ENCODE data around the gene PRKN.

The PRKN gene

GRCh38 chr6:162292915-162293314, 434.7 kb downstream of the PRKN start:
- Histone ChIP-seq H3K4me1 (ENCODE audit: control insufficient read depth in 1 of 2, insufficient read depth in 2 of 2, low read length in 2 of 2) (no peaks in the 10 kb centered on the region), H3K36me3 (ENCODE audit: control insufficient read depth in 1 of 2, insufficient read depth in 2 of 2, low read length in 2 of 2) (no peaks in the 10 kb centered on the region), H3K9ac (ENCODE audit: low read depth in 1 of 2, low read length in 2 of 2) (no peak overlapping the region), H3K9me3 (ENCODE audit: control insufficient read depth in 1 of 2, low read length in 2 of 2) (no peaks in the 10 kb centered on the region), H3K4me3 (ENCODE audit: low read depth in 1 of 2, low read length in 2 of 2) (no peak overlapping the region), H3K27ac (ENCODE audit: low read depth, low read length) (no peak overlapping the region), H3K27me3 (ENCODE audit: control insufficient read depth in 1 of 2, insufficient read depth in 2 of 2, low read length in 2 of 2) (no peaks in the 10 kb centered on the region)

DNA sequence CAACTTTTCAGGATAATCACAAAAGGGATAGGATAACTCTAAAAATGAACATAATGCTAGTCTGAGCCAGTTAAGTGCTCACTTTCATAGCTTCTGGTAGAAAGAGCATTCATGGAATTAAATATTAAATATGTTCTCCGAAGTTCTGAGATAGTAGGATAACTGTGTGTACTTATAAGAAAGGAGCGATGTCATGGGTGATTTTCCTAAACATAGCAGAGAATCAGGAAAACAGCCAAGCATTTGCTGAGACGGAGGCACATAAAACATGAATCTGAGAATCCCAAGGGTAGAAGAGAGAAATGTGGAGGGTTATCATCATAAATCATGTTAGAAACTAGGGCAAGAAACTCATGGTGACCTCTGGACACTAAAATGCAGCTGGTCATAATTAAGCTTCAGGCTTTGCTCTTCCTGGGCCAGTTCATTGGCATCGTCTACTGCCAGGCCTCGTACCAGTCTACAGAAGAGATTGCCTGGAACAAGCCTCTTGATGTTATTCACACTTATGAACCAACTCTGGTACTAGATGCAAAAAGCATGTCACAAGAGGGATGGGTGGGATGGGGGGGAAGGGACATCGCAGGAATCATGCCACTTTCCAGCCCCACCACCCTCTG, 436.6 kb downstream of the PRKN start:
- no peak overlapping the region for H3K9ac ChIP-seq (ENCODE audit: low read depth in 1 of 2, low read length in 2 of 2)
- H3K27me3 ChIP-seq (ENCODE audit: control insufficient read depth in 1 of 2, insufficient read depth in 2 of 2, low read length in 2 of 2), result no peaks in the 10 kb centered on the region
- no peaks in the 10 kb centered on the region for H3K36me3 ChIP-seq (ENCODE audit: control insufficient read depth in 1 of 2, insufficient read depth in 2 of 2, low read length in 2 of 2)
- H3K4me1 ChIP-seq (ENCODE audit: control insufficient read depth in 1 of 2, insufficient read depth in 2 of 2, low read length in 2 of 2), result no peaks in the 10 kb centered on the region
- no peak overlapping the region for H3K27ac ChIP-seq (ENCODE audit: low read depth, low read length)
- H3K9me3 ChIP-seq (ENCODE audit: control insufficient read depth in 1 of 2, low read length in 2 of 2), result no peaks in the 10 kb centered on the region
- H3K4me3 ChIP-seq (ENCODE audit: low read depth in 1 of 2, low read length in 2 of 2), result no peak overlapping the region

- no peaks in the 10 kb centered on the region for H3K9me3 ChIP-seq (ENCODE audit: control insufficient read depth in 1 of 2, low read length in 2 of 2)
- H3K4me1 ChIP-seq (ENCODE audit: control insufficient read depth in 1 of 2, insufficient read depth in 2 of 2, low read length in 2 of 2), result no peaks in the 10 kb centered on the region
- H3K27me3 ChIP-seq (ENCODE audit: control insufficient read depth in 1 of 2, insufficient read depth in 2 of 2, low read length in 2 of 2), result no peaks in the 10 kb centered on the region
- H3K27ac ChIP-seq (ENCODE audit: low read depth, low read length), result no peak overlapping the region
- no peak overlapping the region for H3K9ac ChIP-seq (ENCODE audit: low read depth in 1 of 2, low read length in 2 of 2)
- no peak overlapping the region for H3K4me3 ChIP-seq (ENCODE audit: low read depth in 1 of 2, low read length in 2 of 2)
- no peaks in the 10 kb centered on the region for H3K36me3 ChIP-seq (ENCODE audit: control insufficient read depth in 1 of 2, insufficient read depth in 2 of 2, low read length in 2 of 2)
These were observed 437.6 kb downstream of the PRKN start for GRCh38 chr6:162289972-162290371.

DNA sequence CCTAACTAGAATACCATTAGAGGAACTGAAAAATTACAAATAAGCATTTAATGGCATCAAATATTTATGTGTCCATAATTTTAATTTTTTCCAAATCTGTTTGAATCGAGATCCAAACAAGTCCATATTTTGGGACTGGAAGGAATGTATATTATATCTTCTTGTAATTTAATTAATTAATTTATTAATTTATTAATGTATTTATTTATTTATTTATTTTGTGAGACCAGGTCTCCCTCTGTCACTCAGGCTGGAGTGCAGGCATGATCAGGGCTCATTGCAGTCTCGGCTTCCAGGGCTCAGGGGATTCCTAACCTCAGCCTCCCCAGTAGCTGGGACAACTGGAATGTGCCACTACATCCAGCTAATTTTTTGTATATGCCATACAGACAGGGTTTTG, 453.6 kb downstream of the PRKN start:
- H3K4me3 ChIP-seq (ENCODE audit: low read depth in 1 of 2, low read length in 2 of 2), result no peak overlapping the region
- H3K27me3 ChIP-seq (ENCODE audit: control insufficient read depth in 1 of 2, insufficient read depth in 2 of 2, low read length in 2 of 2), result no peaks in the 10 kb centered on the region
- H3K4me1 ChIP-seq (ENCODE audit: control insufficient read depth in 1 of 2, insufficient read depth in 2 of 2, low read length in 2 of 2), result no peaks in the 10 kb centered on the region
- no peak overlapping the region for H3K27ac ChIP-seq (ENCODE audit: low read depth, low read length)
- no peak overlapping the region for H3K9ac ChIP-seq (ENCODE audit: low read depth in 1 of 2, low read length in 2 of 2)
- no peaks in the 10 kb centered on the region for H3K9me3 ChIP-seq (ENCODE audit: control insufficient read depth in 1 of 2, low read length in 2 of 2)
- no peaks in the 10 kb centered on the region for H3K36me3 ChIP-seq (ENCODE audit: control insufficient read depth in 1 of 2, insufficient read depth in 2 of 2, low read length in 2 of 2)

- Histone ChIP-seq H3K9me3 (ENCODE audit: control insufficient read depth in 1 of 2, low read length in 2 of 2) (no peaks in the 10 kb centered on the region), H3K27ac (ENCODE audit: low read depth, low read length) (no peak overlapping the region), H3K4me3 (ENCODE audit: low read depth in 1 of 2, low read length in 2 of 2) (no peak overlapping the region)
These were observed 455.6 kb downstream of the PRKN start for GRCh38 chr6:162271922-162272321.

GRCh38 chr6:162270966-162271365, 456.6 kb downstream of the PRKN start:
- no peak overlapping the region for H3K4me3 ChIP-seq (ENCODE audit: low read depth in 1 of 2, low read length in 2 of 2)
- no peaks in the 10 kb centered on the region for H3K27me3 ChIP-seq (ENCODE audit: control insufficient read depth in 1 of 2, insufficient read depth in 2 of 2, low read length in 2 of 2)
- H3K36me3 ChIP-seq (ENCODE audit: control insufficient read depth in 1 of 2, insufficient read depth in 2 of 2, low read length in 2 of 2), result no peaks in the 10 kb centered on the region
- H3K4me1 ChIP-seq (ENCODE audit: control insufficient read depth in 1 of 2, insufficient read depth in 2 of 2, low read length in 2 of 2), result no peaks in the 10 kb centered on the region
- H3K9me3 ChIP-seq (ENCODE audit: control insufficient read depth in 1 of 2, low read length in 2 of 2), result no peaks in the 10 kb centered on the region
- no peak overlapping the region for H3K27ac ChIP-seq (ENCODE audit: low read depth, low read length)
- no peak overlapping the region for H3K9ac ChIP-seq (ENCODE audit: low read depth in 1 of 2, low read length in 2 of 2)

More at GRCh38 chr6:162271922-162272321, 455.6 kb downstream of the PRKN start:
- Histone ChIP-seq H3K36me3 (ENCODE audit: control insufficient read depth in 1 of 2, insufficient read depth in 2 of 2, low read length in 2 of 2) (no peaks in the 10 kb centered on the region), H3K9ac (ENCODE audit: low read depth in 1 of 2, low read length in 2 of 2) (no peak overlapping the region), H3K27me3 (ENCODE audit: control insufficient read depth in 1 of 2, insufficient read depth in 2 of 2, low read length in 2 of 2) (no peaks in the 10 kb centered on the region), H3K4me1 (ENCODE audit: control insufficient read depth in 1 of 2, insufficient read depth in 2 of 2, low read length in 2 of 2) (no peaks in the 10 kb centered on the region)

DNA sequence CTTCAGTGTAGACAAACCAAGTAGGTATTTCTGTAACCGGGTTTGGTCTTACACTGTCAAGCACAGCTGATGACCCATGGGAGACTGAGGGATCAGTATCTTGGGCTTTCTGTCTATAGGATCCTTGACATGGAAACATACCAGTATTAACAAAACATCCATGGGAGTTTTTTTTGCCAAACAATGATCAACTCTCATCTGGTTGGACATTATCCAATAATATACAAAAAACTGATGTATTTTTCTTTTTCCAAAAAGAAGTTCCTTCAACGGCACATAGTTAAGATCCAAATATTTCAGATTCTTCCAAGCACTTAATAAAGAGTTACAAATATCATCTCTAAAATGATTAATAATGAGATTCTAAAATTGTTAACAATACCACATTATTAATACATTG, 459.9 kb downstream of the PRKN start:
- Histone ChIP-seq H3K36me3 (ENCODE audit: control insufficient read depth in 1 of 2, insufficient read depth in 2 of 2, low read length in 2 of 2) (no peaks in the 10 kb centered on the region), H3K9me3 (ENCODE audit: control insufficient read depth in 1 of 2, low read length in 2 of 2) (no peaks in the 10 kb centered on the region), H3K4me3 (ENCODE audit: low read depth in 1 of 2, low read length in 2 of 2) (no peak overlapping the region), H3K27me3 (ENCODE audit: control insufficient read depth in 1 of 2, insufficient read depth in 2 of 2, low read length in 2 of 2) (no peaks in the 10 kb centered on the region), H3K9ac (ENCODE audit: low read depth in 1 of 2, low read length in 2 of 2) (no peak overlapping the region), H3K4me1 (ENCODE audit: control insufficient read depth in 1 of 2, insufficient read depth in 2 of 2, low read length in 2 of 2) (no peaks in the 10 kb centered on the region), H3K27ac (ENCODE audit: low read depth, low read length) (no peak overlapping the region)

DNA sequence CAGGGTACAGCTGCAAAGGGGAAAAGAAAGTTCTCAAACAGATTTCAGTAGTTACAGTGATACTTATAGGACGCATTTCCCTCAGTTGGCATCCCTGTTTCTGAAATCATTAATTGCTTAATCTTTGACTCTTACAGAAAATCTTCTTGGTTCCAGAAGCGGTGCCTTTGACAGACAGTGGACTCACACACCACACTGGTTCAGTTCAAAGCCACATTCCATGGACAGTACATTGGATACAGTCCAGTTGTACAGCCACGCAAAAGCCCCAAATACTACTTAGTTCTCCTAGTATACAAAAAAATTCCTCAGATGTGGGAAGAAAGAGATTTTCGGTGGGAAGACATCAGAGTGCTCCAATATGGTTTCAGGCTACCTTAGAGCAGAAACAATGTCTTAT, 460.4 kb downstream of the PRKN start:
- no peaks in the 10 kb centered on the region for H3K4me1 ChIP-seq (ENCODE audit: control insufficient read depth in 1 of 2, insufficient read depth in 2 of 2, low read length in 2 of 2)
- no peak overlapping the region for H3K4me3 ChIP-seq (ENCODE audit: low read depth in 1 of 2, low read length in 2 of 2)
- no peak overlapping the region for H3K9ac ChIP-seq (ENCODE audit: low read depth in 1 of 2, low read length in 2 of 2)
- H3K36me3 ChIP-seq (ENCODE audit: control insufficient read depth in 1 of 2, insufficient read depth in 2 of 2, low read length in 2 of 2), result no peaks in the 10 kb centered on the region
- no peaks in the 10 kb centered on the region for H3K27me3 ChIP-seq (ENCODE audit: control insufficient read depth in 1 of 2, insufficient read depth in 2 of 2, low read length in 2 of 2)
- H3K9me3 ChIP-seq (ENCODE audit: control insufficient read depth in 1 of 2, low read length in 2 of 2), result no peaks in the 10 kb centered on the region
- no peak overlapping the region for H3K27ac ChIP-seq (ENCODE audit: low read depth, low read length)

DNA sequence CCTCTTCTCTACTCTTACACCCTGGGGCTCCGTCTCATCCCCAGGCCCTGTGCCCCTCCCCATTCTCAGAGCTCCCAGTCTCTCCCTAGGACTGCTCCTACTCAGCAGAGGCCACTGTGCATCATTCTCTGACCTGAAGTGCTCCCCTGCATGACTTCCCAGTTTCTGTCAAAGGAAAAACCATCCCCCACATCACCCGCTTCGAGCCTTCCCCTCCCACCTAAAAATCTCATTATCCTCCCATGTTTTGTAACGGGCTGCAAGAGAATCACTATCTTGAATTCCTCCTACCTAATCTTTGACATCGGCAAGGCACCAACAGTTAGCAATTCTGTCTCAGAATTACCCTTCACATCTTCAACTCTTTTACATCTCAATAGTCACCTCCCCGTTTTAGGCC, 463.0 kb downstream of the PRKN start:
- Histone ChIP-seq H3K4me3 (ENCODE audit: low read depth in 1 of 2, low read length in 2 of 2) (no peak overlapping the region), H3K4me1 (ENCODE audit: control insufficient read depth in 1 of 2, insufficient read depth in 2 of 2, low read length in 2 of 2) (no peaks in the 10 kb centered on the region), H3K27me3 (ENCODE audit: control insufficient read depth in 1 of 2, insufficient read depth in 2 of 2, low read length in 2 of 2) (no peaks in the 10 kb centered on the region), H3K27ac (ENCODE audit: low read depth, low read length) (no peak overlapping the region), H3K9ac (ENCODE audit: low read depth in 1 of 2, low read length in 2 of 2) (no peak overlapping the region), H3K9me3 (ENCODE audit: control insufficient read depth in 1 of 2, low read length in 2 of 2) (no peaks in the 10 kb centered on the region), H3K36me3 (ENCODE audit: control insufficient read depth in 1 of 2, insufficient read depth in 2 of 2, low read length in 2 of 2) (no peaks in the 10 kb centered on the region)

DNA sequence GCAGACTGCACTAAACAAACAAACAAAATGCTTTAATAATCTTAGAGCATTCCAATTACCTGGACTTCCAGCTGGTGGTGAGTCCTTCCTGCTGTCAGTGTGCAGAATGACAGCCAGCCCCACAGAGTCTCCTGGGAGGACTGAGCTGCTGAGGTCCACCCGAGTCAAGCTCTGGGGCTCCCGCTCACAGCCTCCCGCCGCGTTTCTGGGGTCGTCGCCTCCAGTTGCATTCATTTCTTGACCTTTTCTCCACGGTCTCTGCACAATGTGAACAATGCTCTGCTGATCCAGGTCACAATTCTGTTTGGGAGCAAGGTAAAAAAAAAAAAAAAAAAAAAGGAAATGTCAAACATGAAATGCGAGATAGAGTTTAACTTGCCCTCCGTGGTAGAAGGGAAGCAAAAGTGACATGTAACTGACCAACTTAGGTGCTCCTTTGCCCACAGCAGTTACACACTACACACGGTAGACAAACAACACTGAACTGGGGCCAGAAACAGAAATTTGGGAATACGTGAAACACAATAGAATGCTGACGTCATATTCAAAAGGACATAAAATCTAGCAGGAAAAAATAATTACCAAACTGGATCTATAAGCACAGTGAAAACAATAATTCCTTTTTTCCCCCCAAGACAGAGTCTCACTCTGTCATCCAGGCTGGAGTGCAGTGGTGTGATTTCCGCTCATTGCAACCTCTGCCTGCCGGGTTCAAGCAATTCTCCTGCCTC, 464.9 kb downstream of the PRKN start:
- Histone ChIP-seq H3K9me3 (ENCODE audit: control insufficient read depth in 1 of 2, low read length in 2 of 2) (no peaks in the 10 kb centered on the region), H3K4me3 (ENCODE audit: low read depth in 1 of 2, low read length in 2 of 2) (no peak overlapping the region), H3K4me1 (ENCODE audit: control insufficient read depth in 1 of 2, insufficient read depth in 2 of 2, low read length in 2 of 2) (no peaks in the 10 kb centered on the region), H3K27ac (ENCODE audit: low read depth, low read length) (no peak overlapping the region), H3K36me3 (ENCODE audit: control insufficient read depth in 1 of 2, insufficient read depth in 2 of 2, low read length in 2 of 2) (no peaks in the 10 kb centered on the region), H3K27me3 (ENCODE audit: control insufficient read depth in 1 of 2, insufficient read depth in 2 of 2, low read length in 2 of 2) (no peaks in the 10 kb centered on the region), H3K9ac (ENCODE audit: low read depth in 1 of 2, low read length in 2 of 2) (no peak overlapping the region)
